K562 (cell line): ENCODE results near the gene POLR3G. TPM values are rescaled to one million over a fixed set of nuclear protein-coding genes. Genes with fewer than 3 reads are reported as not detected.

Source experiments
- ARID1B ChIP-seq: fragments of 450-650 bp; IDR thresholded peaks from 2 replicates; pipeline ENCODE4 v1.6.1; 2016; ENCODE audit warnings: antibody characterized with exemption, mild to moderate bottlenecking, inconsistent platforms
- ARID3B ChIP-seq: fragments of 250-450 bp; sonication (Bioruptor Pico); IDR thresholded peaks from 2 replicates; pipeline ENCODE4 v1.4.0; 2020; ENCODE audit warnings: borderline replicate concordance
- C11orf30 ChIP-seq: fragments of 450-650 bp; IDR thresholded peaks from 2 replicates; pipeline ENCODE4 v1.6.1; 2016; ENCODE audit warnings: low read depth, mild to moderate bottlenecking
- CHAMP1 ChIP-seq: fragments of 450-650 bp; IDR thresholded peaks from 2 replicates; pipeline ENCODE4 v1.6.1; 2016; ENCODE audit warnings: mild to moderate bottlenecking
- EGR1 ChIP-seq: fragments of 450-650 bp; conservative IDR thresholded peaks from 2 replicates; pipeline ENCODE4 v1.6.1; 2017; ENCODE audit warnings: mild to moderate bottlenecking
- HINFP ChIP-seq: fragments of 450-650 bp; conservative IDR thresholded peaks from 2 replicates; pipeline ENCODE4 v1.6.1; 2016; ENCODE audit warnings: missing genetic modification characterization, low read depth, mild to moderate bottlenecking, control low read depth, missing compliant biosample characterization
- NCOA2 ChIP-seq, 2 experiments: fragments of 450-650 bp; IDR thresholded peaks; 2 replicates each; pipeline ENCODE4 v1.6.1; 2018; ENCODE audit warnings: mild to moderate bottlenecking in 2 of 2, moderate library complexity in 1 of 2; ENCODE audit not compliant: partially characterized antibody in 2 of 2
- PML ChIP-seq: IDR thresholded peaks from 2 replicates; pipeline ENCODE4 v1.6.1; 2012; ENCODE audit warnings: low read length, inconsistent platforms
- POLR3A ChIP-seq: IDR thresholded peaks from 2 replicates; pipeline ENCODE4 v1.6.1; 2011; ENCODE audit warnings: borderline replicate concordance, mild to moderate bottlenecking, moderate library complexity; ENCODE audit not compliant: insufficient read length, insufficient read depth; ENCODE audit errors: extremely low read depth
- RNF219 ChIP-seq: fragments of 250-450 bp; sonication (Bioruptor Pico); IDR thresholded peaks from 2 replicates; pipeline ENCODE4 v1.5.0; 2022; ENCODE audit warnings: mild to moderate bottlenecking
- TBP ChIP-seq: optimal IDR thresholded peaks from 2 replicates; pipeline ENCODE3; 2011; ENCODE audit warnings: low read depth, low read length, improper control_type of control experiment
- TEAD1 ChIP-seq, 2 experiments: fragments of 450-650 bp in 1 of 2; sonication (generic) in 1 of 2; formaldehyde crosslinking; IDR thresholded peaks; 2 replicates each; pipeline versions ENCODE4 v1.4.0 to v1.8.0; 2020 to 2022; ENCODE audit warnings: mild to moderate bottlenecking in 2 of 2, missing genetic modification reagents in 1 of 2
- ZBTB12 ChIP-seq: fragments of 250-450 bp; sonication (Bioruptor Pico); IDR thresholded peaks from 2 replicates; pipeline ENCODE4 v1.4.0; 2020
- ZBTB49 ChIP-seq: sonication (generic); formaldehyde crosslinking; IDR thresholded peaks from 2 replicates; pipeline ENCODE4 v1.8.0; 2022; ENCODE audit warnings: missing genetic modification reagents, mild to moderate bottlenecking, borderline replicate concordance
- polyA plus RNA-seq, 8 experiments: library from polyadenylated mRNA; depleted of rRNA in 4 of 8; stranded (reverse) in 5 of 8; unstranded in 3 of 8; fragments of >200 nt; fragmentation: Nextera tagmentation in 2 of 8; fragmentation: Illumina TruSeq in 1 of 8; extraction: Ambion mirVana in 2 of 8; extraction: Trizol in 1 of 8; gene quantifications; 2 replicates each; pipeline versions ENCODE4 v1.2.1 to v1.2.3, GENCODE V29; 2011 to 2014; ENCODE audit warnings: inconsistent platforms in 1 of 8, missing spikeins in 1 of 8
- total RNA-seq, 7 experiments: library from RNA; depleted of rRNA in 6 of 7; stranded (reverse); fragments of >200 nt in 6 of 7; fragmentation: Illumina TruSeq in 2 of 7; extraction: Trizol in 2 of 7; gene quantifications; 2 replicates each; pipeline versions ENCODE4 v1.2.1 to v1.2.3, GENCODE V29; 2011 to 2021; ENCODE audit warnings: low replicate concordance in 1 of 7

POLR3G gene
- total and polyA plus RNA-seq, 9 of the 15 experiments (the other 6 are each of a cell fraction or from before 2014, with no cell fraction given), result 39.0 to 111 (median 59.0) TPM

GRCh38 chr5:90529194-90529938 is 54.7 kb downstream of the POLR3G start, which contains the start of gene LYSMD3 (continued):
- TF ChIP-seq RNF219 (CRISPR knock-in tag) (no peak), CHAMP1 (0 out of 2 replicates have a peak, but pooled peaks have one; percentile 29), ARID1B (peak; percentile 44), HINFP (tag) (no peak), ZBTB12 (CRISPR knock-in tag) (peak; percentile 79), POLR3A (no peak), ZBTB49 (CRISPR knock-in tag) (no peak), NCOA2 (IDR thresholded peaks at IDR 0.05; ENCODE audit: partially characterized antibody in 2 of 2) (no peak), EGR1 (peak; percentile 100), C11orf30 (0 out of 2 replicates have a peak, but pooled peaks have one; percentile 15), PML (peak; percentile 69; the same call in 1 of the 2 replicates), ARID3B (CRISPR knock-in tag) (no peak), TBP (peak; percentile 68), TEAD1 (CRISPR knock-in tag; IDR thresholded peaks at IDR 0.05) (peak in 1 of 2 experiments; percentile 76; a peak in 2 of 4 replicates)
